Forelimb muscle (tissue), 1 donor: ENCODE measurements around the gene MICB. TPM values are rescaled to one million over a fixed set of nuclear protein-coding genes. Genes with fewer than 3 reads are reported as not detected.
"Not testable (repeated sequence)": the region's sequence is repeated elsewhere in the genome, so short reads cannot be mapped to it uniquely, and the experiment has no call there.

Experiments
- DNase-seq: peaks from one replicate; pipeline ENCODE4 v3.0.0-alpha.2; 2013; ENCODE audit warnings: low read depth
- polyA plus RNA-seq: library from polyadenylated mRNA; unstranded; fragments of 120-200 nt; gene quantifications from one replicate; pipeline ENCODE4 v1.2.1, GENCODE V29; 2013; ENCODE audit not compliant: insufficient read length

MICB gene
- polyA plus RNA-seq, 1 donor, result 1.1 TPM

DNA sequence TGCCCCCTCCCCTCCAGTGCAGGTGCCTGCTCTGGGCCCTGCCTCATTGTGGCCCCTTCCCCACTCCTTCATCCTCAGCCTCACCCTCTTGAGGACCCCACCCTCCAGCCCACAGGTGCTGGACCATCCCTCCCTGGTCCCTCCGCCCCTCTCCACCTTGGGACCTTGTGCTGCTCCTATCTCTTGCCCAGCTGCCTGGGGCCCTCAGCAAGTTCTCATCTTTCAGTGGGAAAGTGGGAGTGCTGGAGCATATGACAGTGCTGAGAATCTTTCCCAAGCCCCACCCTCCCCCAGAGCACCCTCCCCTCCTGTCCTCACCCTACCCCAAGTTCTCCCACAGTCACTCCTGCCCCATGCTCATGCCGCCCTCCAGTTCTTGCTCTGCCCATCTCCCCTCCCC, 1.7 kb downstream of the MICB start:
- not testable (repeated sequence) for DNase-seq

GRCh38 chr6:31502586-31502985, 4.6 kb downstream of the MICB start:
- no peak for DNase-seq

DNA sequence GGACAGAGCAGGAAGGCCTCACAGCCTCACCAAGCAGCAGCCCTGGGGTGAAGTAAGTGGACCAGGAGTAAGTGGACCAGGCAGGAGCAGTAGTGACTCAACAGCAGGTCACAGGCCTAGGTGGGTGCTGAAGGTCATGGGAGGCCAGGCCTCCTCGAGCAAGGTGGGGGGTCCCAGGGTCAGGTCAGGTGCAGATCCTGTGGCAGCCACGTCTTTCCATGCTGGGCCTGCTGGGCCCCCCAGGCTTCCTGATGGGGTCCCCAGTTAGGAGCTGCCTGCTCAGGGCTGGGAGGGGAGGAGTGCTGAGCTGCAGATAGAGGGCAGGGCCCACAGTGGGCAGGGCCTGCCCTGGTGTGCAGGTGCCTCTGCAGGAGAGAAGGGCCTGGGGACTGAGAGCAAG, 11.1 kb downstream of the MICB start:
- not testable (repeated sequence) for DNase-seq

DNA sequence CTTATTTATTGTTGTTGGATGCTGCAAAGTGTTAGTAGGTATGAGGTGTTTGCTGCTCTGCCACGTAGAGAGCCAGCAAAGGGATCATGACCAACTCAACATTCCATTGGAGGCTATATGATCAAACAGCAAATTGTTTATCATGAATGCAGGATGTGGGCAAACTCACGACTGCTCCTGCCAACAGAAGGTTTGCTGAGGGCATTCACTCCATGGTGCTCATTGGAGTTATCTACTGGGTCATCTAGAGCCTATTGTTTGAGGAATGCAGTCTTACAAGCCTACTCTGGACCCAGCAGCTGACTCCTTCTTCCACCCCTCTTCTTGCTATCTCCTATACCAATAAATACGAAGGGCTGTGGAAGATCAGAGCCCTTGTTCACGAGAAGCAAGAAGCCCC, 12.1 kb downstream of the MICB start:
- no peak for DNase-seq

- no peak for DNase-seq
Observed at GRCh38 chr6:31513456-31514165, 15.7 kb downstream of the MICB start.

GRCh38 chr6:31521835-31522234, 23.9 kb downstream of the MICB start:
- no peak for DNase-seq

GRCh38 chr6:31525553-31525931, 27.6 kb downstream of the MICB start:
- DNase-seq, result no peak

GRCh38 chr6:31525932-31526591, 28.1 kb downstream of the MICB start:
- no peak for DNase-seq

DNA sequence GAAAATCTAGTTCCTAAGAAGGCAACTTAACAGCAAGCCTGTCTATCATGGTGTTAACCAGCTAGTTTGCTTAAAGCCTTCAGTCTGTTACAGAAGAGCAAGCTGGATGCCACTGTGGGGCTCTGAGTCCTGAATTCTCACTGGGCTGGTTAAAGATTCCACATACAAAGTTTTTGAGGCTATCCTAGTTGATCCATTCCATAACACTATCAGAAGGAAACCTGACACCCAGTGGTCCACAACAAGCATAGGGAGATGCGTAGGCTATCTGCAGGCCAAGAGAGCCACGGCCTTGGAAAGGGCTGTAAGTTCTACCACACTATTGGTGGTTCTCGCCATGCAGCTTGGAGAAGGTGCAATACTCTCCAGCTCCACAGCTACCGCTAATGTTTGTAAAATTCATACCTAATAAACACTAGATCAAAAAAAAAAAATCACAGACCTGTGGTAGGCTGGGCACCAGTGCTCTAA, 30.4 kb downstream of the MICB start:
- DNase-seq, result no peak

GRCh38 chr6:31528821-31529328, 30.9 kb downstream of the MICB start, which contains the start of gene MCCD1:
MCCD1 (plus strand) TSS chr6:31528962; CDS start chr6:31529015, 53 bp downstream.
- no peak for DNase-seq

DNA sequence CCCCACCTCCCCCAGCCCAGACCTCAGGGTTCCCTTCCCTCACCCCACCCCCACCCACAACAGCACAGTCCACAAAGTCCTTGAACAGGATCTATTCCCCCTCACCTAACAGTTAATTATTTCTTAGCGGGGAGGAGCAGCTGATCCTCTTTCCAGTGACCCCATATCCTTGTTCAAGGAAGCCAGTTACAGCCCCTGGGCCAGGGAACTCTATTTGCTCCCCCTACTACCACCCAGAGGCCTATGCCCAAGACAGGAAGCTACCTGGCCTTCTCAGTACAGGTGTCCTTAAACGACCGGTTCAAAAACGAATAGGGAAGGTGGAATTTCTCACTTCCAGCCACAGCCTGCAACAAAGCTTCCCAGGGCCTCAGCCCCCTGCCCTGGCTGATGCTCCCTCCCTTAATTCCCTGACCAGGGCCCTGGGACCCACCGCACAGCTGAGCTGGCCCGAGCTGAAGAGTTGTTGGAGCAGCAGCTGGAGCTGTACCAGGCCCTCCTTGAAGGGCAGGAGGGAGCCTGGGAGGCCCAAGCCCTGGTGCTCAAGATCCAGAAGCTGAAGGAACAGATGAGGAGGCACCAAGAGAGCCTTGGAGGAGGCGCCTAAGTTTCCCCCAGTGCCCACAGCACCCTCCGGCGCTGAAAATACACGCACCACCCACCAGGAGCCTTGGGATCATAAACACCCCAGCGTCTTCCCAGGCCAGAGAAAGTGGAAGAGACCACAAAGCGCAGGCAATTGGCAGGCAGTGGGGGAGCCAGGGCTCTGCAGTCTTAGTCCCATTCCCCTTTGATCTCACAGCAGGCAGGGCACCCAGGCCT, 31.6 kb downstream of the MICB start:
- no peak for DNase-seq

DNA sequence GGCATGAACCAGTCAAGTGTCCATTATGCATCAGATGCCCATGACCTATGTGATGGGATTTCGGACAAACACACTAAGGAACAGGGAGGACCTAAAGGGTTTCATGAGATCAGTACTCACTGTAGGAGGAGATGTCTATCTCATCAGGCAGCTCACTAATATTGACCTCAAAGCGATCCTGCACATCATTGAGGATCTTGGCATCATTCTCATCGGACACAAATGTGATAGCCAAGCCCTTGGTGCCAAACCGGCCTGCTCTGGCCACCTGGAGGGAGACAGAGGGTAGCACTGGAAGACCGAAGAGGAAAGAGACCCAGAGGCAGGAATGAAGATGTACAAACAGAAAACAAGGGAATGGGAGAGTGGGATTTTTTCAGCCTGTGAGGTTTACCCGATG, 32.7 kb downstream of the MICB start:
- DNase-seq, result no peak

DNA sequence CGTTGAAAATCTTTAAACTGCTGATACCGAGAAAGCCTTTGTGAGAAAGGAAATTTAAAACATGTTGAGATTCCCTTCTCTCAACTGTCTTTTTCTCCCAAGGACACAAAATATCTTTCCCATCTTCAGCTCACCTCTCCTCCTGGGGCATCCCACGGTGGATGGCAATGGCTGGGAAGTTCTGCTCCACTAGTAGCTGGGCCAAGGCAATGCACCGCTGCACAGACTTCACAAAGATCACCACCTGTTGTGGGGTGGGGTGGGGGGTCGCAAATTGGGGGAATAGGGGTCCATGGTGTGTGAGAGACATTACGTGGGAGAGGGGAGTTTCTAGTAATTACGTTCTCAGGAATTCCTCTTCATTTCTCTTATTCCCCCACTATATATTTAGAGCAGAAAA, 33.2 kb downstream of the MICB start:
- DNase-seq, result no peak

DNA sequence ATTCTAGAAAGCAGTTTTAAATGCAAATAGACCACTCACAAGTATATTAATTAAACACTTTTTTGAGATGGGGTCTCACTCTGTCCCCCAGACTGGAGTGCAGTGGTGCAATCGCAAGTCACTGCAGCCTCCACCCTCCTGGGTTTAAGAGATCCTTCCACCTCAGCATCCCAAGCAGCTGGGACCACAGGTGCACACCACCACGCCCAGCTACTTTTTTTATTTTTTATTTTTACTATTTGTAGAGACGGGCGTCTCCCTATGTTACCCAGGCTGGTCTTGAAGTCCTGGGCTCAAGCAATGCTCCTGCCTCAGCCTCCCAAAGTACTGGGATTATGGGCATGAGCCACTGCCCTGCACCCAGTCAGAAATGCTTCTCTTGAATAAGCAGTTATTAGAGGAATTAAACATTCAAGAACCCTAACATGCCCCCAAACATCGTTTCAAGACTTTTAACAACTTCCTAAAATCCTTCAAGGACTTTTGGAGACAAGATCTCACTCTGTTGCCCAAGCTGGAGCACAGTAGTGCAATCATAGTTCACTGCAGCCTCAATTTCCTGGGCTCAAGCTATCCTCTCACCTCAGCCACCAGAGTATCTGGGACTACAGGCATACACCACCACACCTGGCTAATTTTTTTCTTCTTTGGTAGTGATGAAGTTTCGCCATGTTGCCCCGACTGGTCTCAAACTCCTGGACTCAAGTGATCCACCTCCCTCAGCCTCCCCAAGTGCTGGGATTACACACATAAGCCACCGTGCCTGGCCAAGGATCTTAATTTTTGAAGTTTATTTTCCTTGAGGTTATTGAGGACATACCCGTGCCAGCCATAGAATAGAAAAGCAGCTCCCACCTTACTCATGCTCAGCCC, 34.1 kb downstream of the MICB start:
- DNase-seq, result no peak

DNA sequence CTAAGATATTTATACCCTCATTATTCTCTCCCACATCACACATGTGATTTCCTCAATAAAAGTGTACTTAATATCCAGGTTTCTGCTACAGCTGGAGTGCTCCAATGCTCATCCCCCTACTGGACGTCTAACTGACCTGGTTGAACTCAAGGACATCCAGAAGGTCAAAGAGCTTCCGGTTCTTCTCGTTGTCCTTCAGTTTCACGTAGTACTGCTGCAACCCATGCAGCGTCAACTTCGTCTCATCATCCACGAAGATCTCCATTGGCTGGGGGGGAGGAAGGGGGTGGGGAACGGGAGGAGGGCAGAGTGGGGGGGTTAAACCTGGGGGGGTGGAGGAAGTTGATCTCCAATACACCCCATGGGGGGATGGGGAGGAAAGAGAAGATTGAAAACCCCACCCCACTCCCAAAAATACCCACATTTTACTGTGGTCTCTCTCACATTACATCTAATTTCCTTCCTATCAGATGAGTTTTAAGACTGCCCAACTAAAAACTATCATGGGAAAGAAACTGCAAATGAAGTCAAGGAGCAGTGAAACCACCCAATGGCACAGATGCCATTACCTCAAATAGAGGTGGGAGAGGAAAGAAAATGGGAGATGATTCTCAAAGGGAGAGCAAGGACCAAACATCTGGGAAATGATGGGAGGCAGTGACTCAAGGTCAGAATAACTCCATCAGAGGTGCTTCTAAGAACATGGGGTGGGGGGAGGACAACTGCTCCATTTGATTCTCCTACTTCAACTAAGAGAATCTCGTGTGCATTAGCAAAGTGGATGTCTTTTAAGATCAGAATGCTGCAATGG, 34.9 kb downstream of the MICB start:
- no peak for DNase-seq

- DNase-seq, result no peak
Observed at GRCh38 chr6:31533455-31533841, 35.5 kb downstream of the MICB start.

DNA sequence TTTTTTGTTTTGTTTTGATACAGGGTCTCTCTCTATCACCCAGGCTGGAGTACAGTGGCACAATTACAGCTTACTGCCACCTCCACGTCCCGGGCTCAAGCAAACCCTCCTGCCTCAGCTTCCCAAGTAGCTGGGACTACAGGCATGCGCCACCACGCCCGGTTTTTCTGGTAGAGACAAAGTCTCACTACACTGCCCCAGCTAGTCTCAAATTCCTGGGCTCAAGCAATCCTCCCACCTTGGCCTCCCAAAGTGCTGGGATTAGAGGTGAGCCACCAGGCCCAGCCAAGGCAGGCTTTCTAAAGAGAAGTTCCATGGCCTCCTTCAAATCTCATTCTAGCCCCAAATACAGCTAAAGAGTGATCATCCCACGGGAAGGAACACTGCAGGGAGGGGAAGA, 36.1 kb downstream of the MICB start:
- DNase-seq, result no peak

DNA sequence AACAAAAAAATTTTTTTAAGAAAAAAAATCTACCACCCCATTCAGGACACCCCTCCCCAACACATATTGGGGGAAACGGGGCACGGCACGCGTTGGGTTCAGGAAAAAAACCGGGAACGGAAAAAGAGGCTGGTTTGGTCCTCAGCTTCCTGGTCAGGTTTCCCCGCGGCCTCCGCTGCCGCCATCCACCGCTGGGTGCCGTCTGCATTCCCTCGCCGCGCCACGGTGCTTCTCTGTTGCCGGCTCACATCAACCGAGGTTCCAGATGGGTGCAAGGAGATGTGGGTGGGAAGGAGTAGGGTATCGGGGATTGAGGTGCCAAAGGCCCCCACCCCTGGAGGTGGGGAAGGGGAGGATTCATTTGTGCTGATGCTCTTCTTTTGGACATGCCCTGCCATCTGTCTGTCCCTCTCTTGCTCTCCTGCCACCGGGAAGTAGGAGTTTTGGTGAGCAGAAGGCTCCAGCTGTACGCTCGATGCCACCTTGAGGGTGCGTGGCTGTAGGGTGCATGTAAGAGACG, 36.6 kb downstream of the MICB start:
- no peak for DNase-seq

DNA sequence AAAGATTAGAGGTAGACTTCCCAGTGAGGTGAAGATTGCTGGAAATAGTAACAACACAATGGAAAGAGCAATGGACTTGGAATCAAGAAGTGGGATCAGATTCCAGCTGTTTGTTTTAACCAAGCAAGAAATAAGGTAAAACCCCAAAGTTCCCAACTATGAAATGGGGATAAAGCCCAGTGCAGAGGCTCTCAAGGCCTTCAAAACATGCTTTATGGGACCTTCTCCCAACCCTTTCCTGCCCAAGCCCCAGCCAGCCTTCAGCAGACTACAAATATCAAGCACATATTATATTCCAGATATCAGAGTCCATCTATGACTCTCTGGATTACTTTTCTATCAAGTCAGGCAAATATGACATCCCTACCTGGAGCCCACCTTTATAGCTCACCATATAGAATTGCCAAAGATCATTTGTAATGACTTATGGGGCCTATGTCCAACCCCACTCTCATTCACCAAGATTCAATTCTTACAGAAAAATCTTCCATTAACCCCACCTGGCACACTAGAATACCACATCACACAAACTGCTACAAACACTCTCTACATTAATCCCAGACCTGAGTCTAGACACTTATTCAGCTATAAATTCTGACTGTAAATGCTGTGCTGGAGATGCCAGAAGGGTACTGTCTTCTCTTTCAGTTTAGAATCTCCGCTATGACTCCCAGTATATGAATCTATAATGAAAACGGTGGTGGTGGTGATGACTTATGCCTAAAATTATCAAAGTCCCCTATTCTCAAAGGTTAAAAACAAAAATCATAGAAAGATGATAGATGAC, 37.8 kb downstream of the MICB start:
- DNase-seq, result no peak
